ENCODE data around the gene SLC2A11. TPM values are rescaled to one million over a fixed set of nuclear protein-coding genes. Genes with fewer than 3 reads are reported as not detected.

Gene SLC2A11
- total RNA-seq, 2 donors from 2014 or later = 15.1 to 27.0 TPM

DNA sequence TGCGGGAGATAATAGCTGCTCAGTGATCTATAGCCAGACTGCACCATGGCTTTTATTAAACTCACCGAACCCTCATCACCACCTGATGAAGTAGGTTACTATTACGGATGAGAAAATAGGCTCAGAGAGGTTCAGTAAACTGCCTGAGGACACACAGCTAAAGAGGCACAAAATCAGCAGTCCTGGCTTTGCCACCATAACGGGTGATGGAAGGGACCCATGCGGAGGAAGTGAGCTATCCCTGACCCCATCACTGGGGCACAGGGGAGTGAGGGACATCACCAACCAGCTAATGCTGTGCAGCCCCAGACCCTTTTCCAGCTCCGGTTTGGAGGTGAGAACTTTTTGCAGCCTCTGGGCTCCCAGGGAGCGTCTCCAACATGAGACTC is 11.6 kb upstream of the SLC2A11 start:
- no peak for DNase-seq (ENCODE audit: low spot score)
- intact Hi-C loops (cut with DNase I) = loop anchor here (5.0 kb wide), 3 partner anchors 59 to 444 kb away; partner anchors contain the start of gene SMARCB1
- TF ChIP-seq POLR2AphosphoS5 (IDR thresholded peaks at IDR 0.05) = no peak
- no peak for TF ChIP-seq POLR2A (IDR thresholded peaks at IDR 0.05)
- TF ChIP-seq CTCF (IDR thresholded peaks at IDR 0.05) = no peak
- Histone ChIP-seq H3K4me3 (no peak overlapping the region), H3K27ac (peak overlapping the region in 1 of 2 donors; percentile 22), H3K9me3 (no peaks in the 10 kb centered on the region), H3K36me3 (no peaks in the 10 kb centered on the region), H3K4me1 (replicated peaks) (peaks cover 5% of the 10 kb centered on the region), H3K27me3 (replicated peaks; ENCODE audit: insufficient read depth) (no peaks in the 10 kb centered on the region)
- WGBS = 56% methylated on average over 7 of the region's 7 CpGs

DNA sequence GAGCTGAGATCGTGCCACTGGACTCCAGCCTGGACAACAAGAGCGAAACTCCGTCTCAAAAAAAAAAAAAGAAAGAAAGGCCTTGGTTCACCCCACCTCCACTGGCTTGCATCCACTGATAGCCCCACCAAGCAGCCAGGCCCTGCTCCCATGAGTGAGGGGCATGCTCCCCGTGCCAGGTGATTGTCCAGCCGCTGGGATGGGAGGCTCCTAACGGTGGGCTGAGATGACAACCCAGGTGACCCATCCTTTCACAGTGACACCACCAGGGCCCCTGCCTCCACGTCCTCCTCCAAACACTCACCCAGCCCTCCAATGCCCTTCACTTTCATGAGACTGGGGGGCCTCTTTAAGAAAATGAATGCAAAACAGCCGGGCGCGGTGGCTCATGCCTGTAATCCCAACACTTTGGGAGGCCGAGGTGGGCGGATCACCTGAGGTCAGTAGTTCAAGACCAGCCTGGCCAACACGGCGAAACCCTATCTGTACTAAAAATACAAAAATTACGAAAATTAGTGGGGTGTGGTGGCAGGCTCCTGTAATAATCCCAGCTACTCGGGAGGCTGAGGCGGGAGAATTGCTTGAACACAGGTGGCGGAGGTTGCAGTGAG is 10.3 kb upstream of the SLC2A11 start:
- Histone ChIP-seq H3K4me1 (replicated peaks) (peaks cover 5% of the 10 kb centered on the region), H3K27ac (no peak overlapping the region), H3K9me3 (no peaks in the 10 kb centered on the region), H3K27me3 (replicated peaks; ENCODE audit: insufficient read depth) (no peaks in the 10 kb centered on the region), H3K36me3 (no peaks in the 10 kb centered on the region), H3K4me3 (no peak overlapping the region)
- WGBS = 80% methylated on average over 18 of the region's 18 CpGs
- DNase-seq (ENCODE audit: low spot score) = no peak
- no peak for TF ChIP-seq CTCF (IDR thresholded peaks at IDR 0.05)
- TF ChIP-seq POLR2AphosphoS5 (IDR thresholded peaks at IDR 0.05) = no peak
- no peak for TF ChIP-seq POLR2A (IDR thresholded peaks at IDR 0.05)
- intact Hi-C loops (cut with DNase I) = loop anchor here (5.0 kb wide), 3 partner anchors 60 to 445 kb away; partner anchors contain the start of gene SMARCB1

DNA sequence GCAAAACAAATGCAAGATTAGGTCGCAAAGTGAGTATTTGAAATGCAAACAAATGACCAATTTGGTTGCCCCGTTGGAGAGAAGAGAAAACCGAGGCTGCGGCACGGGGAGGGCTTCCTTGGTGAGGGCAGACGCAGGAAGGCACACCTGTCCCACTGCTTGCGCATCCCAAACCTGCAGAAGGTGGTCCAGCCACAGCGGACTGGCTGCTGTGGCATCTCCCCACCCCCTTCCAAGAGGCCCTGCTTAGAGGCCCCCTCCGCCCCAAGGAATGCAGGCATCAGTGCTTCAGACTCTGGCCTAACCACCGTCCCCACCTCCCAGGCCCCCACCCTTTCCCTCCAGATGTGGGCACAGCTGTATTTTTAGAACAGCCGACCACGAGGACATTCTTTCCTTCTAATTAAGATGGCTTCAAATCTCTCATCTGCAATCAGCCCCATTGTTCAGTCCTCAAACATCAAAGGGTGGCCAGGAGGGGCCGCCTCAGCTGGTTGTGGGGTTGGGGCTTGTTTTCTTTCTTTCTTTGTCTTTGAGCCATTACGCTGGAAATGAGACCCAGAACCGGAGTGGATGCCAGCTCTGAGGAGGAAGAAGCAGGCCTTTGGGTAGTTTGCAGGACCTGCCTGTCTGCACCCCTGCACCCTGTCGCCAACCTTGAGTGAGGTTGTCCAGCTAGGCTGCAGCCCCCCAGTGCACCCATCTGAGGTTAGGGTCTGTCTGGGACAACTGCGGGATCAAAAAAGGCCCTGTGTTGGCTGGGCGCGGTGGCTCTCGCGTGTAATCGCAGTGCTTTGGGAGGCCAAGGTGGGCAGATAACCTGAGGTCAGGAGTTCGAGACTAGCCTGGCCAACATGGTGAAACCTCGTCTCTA is 9.4 kb upstream of the SLC2A11 start:
- WGBS = 69% methylated on average over 24 of the region's 24 CpGs
- intact Hi-C loops (cut with DNase I) = loop anchor here (5.0 kb wide), 3 partner anchors 61 to 446 kb away; partner anchors contain the start of gene SMARCB1
- Histone ChIP-seq H3K9me3 (no peaks in the 10 kb centered on the region), H3K4me1 (replicated peaks) (peaks cover 5% of the 10 kb centered on the region), H3K27me3 (replicated peaks; ENCODE audit: insufficient read depth) (no peaks in the 10 kb centered on the region), H3K27ac (no peak overlapping the region), H3K4me3 (no peak overlapping the region), H3K36me3 (no peaks in the 10 kb centered on the region)
- no peak for DNase-seq (ENCODE audit: low spot score)
- no peak for TF ChIP-seq CTCF (IDR thresholded peaks at IDR 0.05)
- no peak for TF ChIP-seq POLR2A (IDR thresholded peaks at IDR 0.05)
- no peak for TF ChIP-seq POLR2AphosphoS5 (IDR thresholded peaks at IDR 0.05)

GRCh38 chr22:23849009-23850006 is 8.4 kb upstream of the SLC2A11 start:
- Histone ChIP-seq H3K9me3 (no peaks in the 10 kb centered on the region), H3K4me3 (no peak overlapping the region), H3K36me3 (no peaks in the 10 kb centered on the region), H3K27me3 (replicated peaks; ENCODE audit: insufficient read depth) (no peaks in the 10 kb centered on the region), H3K27ac (no peak overlapping the region), H3K4me1 (replicated peaks) (peaks cover 5% of the 10 kb centered on the region)
- intact Hi-C loops (cut with DNase I) = loop anchor here (5.0 kb wide), 3 partner anchors 62 to 447 kb away; partner anchors contain the start of gene SMARCB1
- WGBS = 24% methylated on average over 56 of the region's 62 CpGs
- DNase-seq (ENCODE audit: low spot score) = peak; percentile 66
- TF ChIP-seq POLR2AphosphoS5 (IDR thresholded peaks at IDR 0.05) (peak; percentile 70), CTCF (IDR thresholded peaks at IDR 0.05) (peak; percentile 91 to 97 (median 96)), POLR2A (IDR thresholded peaks at IDR 0.05) (no peak)

Measured in prostate gland (tissue), 2 donors.